GM18502 (cell line): Measurements from ENCODE around the gene ANKMY1.

Experiments used
- ATAC-seq: cut with Tn5 transposase; IDR thresholded peaks from one replicate; pipeline ENCODE4 v1.9.1; 2021; ENCODE audit warnings: mild to moderate bottlenecking; ENCODE audit not compliant: unreplicated experiment, poor library complexity

Gene ANKMY1

DNA sequence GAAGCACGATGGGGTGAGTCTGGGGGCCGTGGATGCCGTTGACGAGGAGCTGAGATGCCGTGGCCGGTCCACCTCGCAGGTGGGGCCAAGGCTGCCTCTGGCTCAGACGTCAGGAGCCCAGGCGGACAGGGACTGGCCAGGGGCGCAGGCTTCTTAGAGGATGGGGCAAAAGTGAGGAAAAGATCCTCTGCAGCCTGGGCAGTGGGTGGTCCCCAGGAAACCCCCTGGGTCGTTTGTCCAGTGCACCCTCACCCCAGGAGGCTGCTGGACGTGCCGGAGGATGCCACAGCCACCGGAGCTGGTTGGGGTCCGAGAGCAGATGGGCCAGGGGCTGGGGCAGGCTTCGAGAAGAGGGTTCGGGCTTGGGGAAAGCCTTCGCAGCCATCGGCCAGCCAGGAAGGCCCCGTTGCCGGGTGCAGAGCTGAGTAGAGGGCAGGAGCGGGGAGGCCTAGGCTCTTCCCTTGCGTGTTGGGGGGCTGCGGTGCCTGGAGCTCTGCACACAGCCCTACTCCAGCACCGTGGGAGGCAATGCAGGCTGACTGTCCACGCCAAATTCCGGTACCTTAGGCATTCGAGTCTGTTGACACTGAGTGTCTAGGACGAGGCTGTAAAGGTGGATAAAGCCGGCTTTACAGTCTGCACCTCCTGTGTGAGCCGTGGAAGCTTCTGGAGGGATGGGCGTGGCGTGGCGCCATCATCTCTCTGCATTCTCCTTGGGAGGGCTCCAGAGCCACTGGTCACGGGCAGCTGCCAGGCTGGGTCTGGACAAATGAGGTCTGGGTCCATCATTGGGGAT lies 103.5 kb downstream of the ANKMY1 start:
- ATAC-seq, result no peak

GRCh38 chr2:240453461-240454105 lies 104.2 kb downstream of the ANKMY1 start:
- no peak for ATAC-seq

GRCh38 chr2:240452462-240453256 lies 105.1 kb downstream of the ANKMY1 start:
- no peak for ATAC-seq

DNA sequence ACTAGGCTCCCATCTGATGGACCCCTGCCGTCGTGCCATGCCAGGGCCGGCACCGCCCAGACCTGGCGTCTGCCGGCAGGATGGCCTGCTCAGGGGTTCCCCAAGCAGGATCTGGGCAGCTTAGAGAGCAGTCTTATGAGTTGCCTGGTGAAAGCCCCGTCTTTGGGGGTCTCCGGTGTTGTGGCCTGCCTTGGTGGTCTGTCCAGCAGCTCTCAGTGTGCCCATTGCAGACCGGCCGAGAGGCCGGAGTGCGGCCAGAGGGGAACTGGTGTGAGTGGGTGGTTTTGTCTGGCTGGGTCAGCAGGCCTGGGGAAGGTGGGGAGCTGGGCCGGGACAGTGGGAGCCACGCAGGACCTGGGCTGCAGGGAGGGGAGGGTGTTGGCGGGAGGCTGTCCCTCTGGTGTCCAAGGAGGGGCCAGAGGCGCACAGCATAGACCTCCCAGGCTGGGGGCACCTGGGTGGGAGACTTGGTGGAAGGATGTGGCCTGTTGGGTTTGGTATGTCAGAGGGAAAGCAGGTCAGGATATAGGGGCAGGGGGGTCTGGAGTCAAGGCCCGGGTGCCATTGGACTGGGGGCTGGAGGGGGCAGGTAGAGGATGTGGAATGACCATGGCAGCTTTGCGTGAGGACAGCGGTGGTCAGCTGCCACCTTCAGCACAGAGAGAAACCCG lies 105.9 kb downstream of the ANKMY1 start:
- no peak for ATAC-seq

DNA sequence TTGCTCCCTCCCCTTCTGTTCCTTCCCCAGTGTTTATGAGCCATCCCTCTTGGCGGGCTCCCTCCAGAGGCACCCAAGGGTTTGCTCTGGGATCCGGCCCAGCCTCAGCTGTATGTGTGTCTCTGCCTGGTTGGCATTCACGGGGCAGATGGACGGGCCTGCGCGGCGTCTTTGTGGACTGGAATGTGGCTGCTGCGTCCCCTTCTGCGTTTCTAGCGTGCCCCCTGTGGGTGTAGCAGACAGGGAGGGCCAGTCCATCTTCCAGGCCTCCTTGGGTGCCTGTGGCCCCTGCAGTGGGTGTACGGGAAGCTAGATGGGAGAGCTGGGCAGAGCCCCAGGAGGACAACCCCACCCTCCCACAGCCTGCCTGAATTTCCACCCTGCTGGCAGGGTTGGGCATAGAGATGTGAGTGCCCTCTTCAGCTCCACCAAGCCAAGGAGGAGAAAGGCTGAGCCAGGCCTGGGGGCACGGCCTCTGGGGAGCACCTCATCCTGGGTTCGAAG lies 106.6 kb downstream of the ANKMY1 start:
- ATAC-seq, result no peak

DNA sequence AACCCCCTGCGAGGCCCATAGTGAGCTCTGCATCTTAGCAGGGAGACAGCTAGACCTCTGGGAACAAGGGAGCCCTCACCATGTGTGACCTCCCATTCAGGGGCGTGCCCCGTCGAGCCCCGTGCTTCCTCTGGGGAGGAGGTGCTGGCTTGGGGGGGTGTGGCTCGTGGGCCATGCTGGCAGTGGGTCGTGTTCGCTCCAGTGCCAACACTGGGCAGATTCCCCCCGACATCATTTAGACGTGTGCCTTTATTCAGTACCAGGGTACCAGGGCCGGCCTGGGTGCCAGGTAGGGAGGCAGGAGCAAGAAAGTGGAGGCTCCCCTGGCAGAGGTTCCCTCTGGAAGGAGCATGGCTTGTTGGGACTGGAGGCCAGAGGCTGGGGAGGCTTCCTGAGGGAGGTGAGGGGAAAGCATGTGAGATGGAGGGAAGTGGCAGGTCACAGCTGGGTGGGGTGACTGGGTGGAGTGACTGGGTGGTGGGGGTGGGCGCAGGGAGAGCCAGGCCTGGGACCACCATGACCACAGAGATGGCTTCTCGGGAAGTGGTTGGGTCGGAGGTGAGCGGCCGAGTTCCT lies 107.2 kb downstream of the ANKMY1 start:
- ATAC-seq, result no peak

GRCh38 chr2:240449764-240450531 lies 107.8 kb downstream of the ANKMY1 start:
- no peak for ATAC-seq

- ATAC-seq, result no peak
These were observed 109.2 kb downstream of the ANKMY1 start for GRCh38 chr2:240448387-240449274.

DNA sequence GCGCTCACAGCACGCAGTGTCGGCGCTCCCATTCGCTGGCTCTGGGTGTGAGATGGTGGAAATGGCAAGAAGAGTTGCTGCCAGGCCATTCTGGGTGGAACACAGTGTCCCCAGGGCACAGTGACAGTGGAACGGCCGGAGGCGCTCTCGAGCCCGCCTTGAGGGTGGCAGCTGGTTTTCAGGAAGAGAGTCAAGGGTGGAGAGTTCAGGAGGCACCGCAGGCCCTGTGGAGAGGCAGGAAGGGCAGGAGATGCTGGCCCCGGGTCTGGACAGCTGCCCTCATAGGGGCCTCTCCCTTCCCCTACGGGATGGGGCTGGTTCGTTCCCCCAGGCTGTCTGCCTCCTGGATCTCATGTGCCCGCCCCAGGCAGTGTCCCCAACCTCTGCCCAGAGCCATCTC lies 109.9 kb downstream of the ANKMY1 start:
- ATAC-seq, result no peak

DNA sequence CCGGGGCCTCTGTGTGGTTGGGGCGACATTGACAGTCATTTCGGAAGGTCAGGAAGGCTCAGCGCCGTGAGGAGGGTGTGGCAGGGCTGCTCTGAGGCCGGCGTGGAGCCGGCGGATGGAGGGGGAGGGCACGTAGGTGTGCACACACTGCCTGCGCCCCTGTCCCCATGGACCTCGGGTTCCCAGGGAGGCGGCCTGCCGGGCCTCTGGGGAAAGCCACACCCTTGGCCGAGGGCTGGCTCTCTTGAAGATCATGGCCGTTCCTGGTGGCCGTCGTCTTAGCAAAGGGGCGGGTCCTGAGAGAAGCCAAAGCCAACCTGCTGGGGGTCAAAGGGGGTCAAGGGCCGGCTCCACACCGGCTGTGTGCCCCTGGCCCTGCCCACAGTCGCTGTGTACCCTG lies 110.5 kb downstream of the ANKMY1 start:
- no peak for ATAC-seq

GRCh38 chr2:240446664-240447175 lies 111.1 kb downstream of the ANKMY1 start:
- no peak for ATAC-seq

DNA sequence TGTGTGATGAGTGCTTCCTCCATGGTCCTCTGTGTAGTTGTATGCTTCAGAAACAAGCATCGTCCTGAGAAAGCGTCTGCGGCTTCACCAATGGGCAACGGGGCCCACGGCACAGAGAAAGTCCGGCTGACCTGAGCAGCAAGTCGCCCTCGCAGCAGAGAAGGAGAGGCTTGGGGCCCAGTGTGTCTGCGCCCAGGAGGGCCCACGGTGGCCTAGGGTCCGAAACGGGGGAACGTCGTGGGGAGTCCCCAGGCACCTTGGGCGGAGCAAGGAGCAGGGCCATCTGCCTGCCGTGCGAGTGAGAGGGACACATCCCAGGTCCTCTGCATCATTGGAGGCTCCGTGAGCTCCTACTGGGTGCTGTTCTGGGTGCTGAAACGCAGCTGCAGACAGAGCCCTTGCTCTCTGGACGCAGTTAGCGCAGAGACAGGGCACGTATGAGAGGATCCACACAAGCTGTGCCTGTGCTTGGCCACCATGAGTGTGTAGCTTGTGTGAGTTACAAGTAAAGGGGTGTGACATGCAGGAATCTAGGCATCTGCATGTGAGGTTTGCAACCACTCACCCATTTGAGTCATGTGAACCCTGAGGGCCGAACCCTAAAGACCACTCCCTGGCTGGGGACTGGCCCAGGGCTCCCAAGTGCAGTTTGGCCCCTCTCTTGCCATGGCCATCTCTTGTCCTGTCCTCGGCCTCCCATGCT lies 111.7 kb downstream of the ANKMY1 start:
- no peak for ATAC-seq

DNA sequence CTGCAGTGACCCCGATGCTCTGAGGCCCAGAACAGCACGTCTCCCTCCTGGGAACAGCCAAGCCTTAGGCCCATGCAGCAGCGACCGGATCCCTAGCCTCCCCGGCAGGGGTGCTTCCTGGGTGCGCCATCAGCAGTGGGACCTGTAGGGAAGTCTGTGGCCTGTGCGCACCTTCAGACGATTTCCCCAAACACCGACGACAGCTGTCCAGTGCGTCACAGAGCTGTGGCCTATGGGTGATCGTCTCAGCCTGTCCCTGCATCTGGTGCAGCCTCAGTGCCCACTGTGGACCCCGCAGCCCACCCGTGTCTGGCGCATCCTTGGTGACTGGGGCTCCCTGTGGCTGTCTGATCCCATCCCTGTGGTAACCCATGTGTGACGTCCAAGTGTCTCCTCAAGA lies 113.3 kb downstream of the ANKMY1 start:
- no peak for ATAC-seq

DNA sequence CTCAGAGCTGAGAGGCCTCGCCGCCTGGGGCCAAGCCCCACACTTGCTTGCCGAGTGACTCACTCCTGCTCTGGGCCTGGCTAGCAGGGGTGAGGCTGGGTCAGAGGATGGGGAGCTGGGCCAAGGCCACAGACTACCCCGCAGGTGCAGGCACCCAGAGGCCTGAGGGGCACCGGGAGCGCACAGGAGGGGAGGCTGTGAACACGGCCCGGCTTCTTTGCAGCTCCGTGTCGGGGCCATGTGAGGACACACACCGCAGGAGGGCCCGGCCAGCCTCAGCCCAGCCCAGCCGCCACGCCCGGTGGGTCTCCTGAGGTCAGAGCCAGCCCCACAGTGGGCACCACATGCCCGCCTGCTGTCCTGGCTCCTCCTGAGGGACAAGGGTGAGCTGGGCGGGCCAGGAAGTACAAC lies 113.9 kb downstream of the ANKMY1 start:
- ATAC-seq, result no peak

GRCh38 chr2:240442891-240443715 lies 114.7 kb downstream of the ANKMY1 start:
- no peak for ATAC-seq

DNA sequence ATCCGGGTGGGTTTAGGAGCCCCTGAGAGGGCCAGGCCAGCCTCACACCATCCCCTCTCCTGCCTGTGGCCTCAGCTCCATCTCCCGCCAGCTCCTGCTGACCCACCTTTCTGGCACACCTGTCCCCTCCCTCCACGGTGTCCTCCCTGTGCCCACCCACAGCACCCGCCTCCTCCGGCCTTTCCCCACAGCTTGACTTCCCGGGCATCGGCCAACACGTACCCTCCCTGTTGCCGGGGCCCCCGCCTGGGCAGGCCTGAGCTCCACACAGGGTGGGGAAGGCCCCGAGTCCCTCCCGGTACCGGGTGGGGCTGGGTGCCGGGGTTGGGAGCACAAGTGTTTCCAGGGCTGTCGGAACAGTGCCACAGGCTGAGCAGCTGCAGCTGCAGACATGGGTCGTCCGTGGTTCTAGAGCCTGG lies 115.8 kb downstream of the ANKMY1 start:
- no peak for ATAC-seq
